ENCODE results near the gene DIP2A.

GRCh38 chr21:46426313-46427046 is 32.2 kb upstream of the DIP2A start:
- TF ChIP-seq CTCF (IDR thresholded peaks at IDR 0.05; ENCODE audit: low read length) = no peak
- TF ChIP-seq EZH2 (optimal IDR thresholded peaks at IDR 0.05; ENCODE audit: low read depth, low read length) = no peak

Data from MM.1S (cell line).